Dendritic cell treated with granulocyte-macrophage colony-stimulating factor and Interleukin-4, amounts not matched to agents 40 ng/mL and 50 ng/mL, for 4 days (primary cell): ENCODE measurements around the gene MAML2.

ENCODE experiments used
- H3K27ac Mint-ChIP-seq: one replicate; pipeline ENCODE4 v1.8.0; 2022; ENCODE audit warnings: mild to moderate bottlenecking, mixed read lengths
- H3K27me3 Mint-ChIP-seq: one replicate; pipeline ENCODE4 v1.8.0; 2022; ENCODE audit warnings: mild to moderate bottlenecking, mixed read lengths
- H3K36me3 Mint-ChIP-seq: one replicate; pipeline ENCODE4 v1.8.0; 2022; ENCODE audit warnings: low read depth, mixed read lengths
- H3K4me1 Mint-ChIP-seq: one replicate; pipeline ENCODE4 v1.8.0; 2022; ENCODE audit warnings: low read depth, mixed read lengths
- H3K4me3 Mint-ChIP-seq: one replicate; pipeline ENCODE4 v1.8.0; 2022; ENCODE audit warnings: mild to moderate bottlenecking, moderate library complexity, mixed read lengths
- H3K9me3 Mint-ChIP-seq: one replicate; pipeline ENCODE4 v1.8.0; 2022; ENCODE audit warnings: mixed read lengths
- intact Hi-C: fragments of 100-400 bp; cut with micrococcal nuclease; formaldehyde crosslinking; loops from one replicate; pipeline ENCODE4 v1.15.0; 2022

The MAML2 gene

DNA sequence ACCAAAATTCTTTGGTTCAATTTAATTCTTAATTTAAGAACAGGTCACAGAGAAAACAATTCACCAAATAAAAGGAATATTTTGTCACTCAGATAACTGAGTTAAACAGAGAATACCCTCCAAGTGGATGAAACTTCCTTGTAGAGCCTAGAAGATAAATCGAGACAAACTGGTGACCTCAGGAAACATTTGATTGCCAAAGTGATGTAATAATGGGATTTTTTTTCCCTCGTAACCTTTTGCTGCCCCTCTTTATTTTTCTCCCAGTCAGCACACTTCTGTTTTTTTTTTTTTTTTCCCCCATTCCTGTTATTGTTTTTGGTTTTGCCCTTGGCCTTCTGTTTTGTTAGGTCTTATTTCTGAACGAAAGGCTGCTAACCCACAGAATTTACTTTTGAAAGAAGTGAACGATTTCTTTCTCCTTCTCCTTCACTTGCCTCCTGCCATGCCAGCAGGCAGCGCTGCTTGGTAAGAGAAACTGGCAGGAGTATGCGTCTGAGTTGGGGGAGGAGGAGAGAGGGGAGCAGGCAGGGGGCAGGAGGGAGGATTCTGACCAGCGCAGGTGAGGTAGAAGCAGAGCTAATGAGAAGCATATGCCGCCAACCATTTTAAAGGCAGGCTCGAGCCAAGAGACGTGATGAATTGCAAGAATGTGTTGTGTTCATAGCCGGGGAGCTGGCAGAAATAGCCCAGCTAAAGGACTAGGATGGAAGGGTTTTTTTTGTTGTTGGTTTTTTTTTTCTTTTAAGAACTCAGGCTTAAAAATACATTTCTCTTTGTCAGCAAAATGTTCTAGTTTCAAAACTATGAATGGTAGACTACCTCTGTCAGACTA is 297.2 kb downstream of the MAML2 start:
- Mint-ChIP-seq H3K9me3 (no peaks in the 10 kb centered on the region), H3K4me1 (peaks cover 7% of the 10 kb centered on the region), H3K27me3 (no peaks in the 10 kb centered on the region), H3K36me3 (no peaks in the 10 kb centered on the region), H3K4me3 (no peak overlapping the region), H3K27ac (no peak overlapping the region)
- intact Hi-C loops = no loop called here

- Mint-ChIP-seq H3K4me1 (peaks cover 7% of the 10 kb centered on the region), H3K27ac (no peak overlapping the region), H3K4me3 (no peak overlapping the region), H3K36me3 (no peaks in the 10 kb centered on the region), H3K27me3 (no peaks in the 10 kb centered on the region), H3K9me3 (no peaks in the 10 kb centered on the region)
- intact Hi-C loops = no loop called here
These were observed 298.2 kb downstream of the MAML2 start for GRCh38 chr11:96044747-96045146.

DNA sequence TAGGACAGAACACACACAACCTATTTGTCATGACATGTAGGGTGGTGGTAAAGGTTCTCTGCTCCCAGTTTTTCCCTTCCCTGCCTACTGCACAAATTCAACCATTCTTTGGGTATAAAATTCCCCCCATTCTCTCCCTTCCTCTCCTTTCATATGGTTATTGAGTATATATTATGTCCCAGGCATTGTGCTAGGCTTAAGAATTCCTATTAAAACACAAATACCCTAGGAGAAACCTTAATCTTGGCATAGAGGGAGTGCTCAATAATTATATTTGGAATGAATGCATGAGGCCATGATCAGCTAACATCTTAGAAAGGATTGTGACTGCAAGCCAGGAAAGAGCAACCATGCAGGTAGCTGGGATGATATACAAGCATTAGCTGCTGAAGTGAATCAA is 298.7 kb downstream of the MAML2 start:
- no peak overlapping the region for H3K4me3 Mint-ChIP-seq
- H3K27ac Mint-ChIP-seq = no peak overlapping the region
- no peaks in the 10 kb centered on the region for H3K9me3 Mint-ChIP-seq
- H3K4me1 Mint-ChIP-seq = peaks cover 7% of the 10 kb centered on the region
- H3K36me3 Mint-ChIP-seq = no peaks in the 10 kb centered on the region
- no peaks in the 10 kb centered on the region for H3K27me3 Mint-ChIP-seq
- intact Hi-C loops = no loop called here

DNA sequence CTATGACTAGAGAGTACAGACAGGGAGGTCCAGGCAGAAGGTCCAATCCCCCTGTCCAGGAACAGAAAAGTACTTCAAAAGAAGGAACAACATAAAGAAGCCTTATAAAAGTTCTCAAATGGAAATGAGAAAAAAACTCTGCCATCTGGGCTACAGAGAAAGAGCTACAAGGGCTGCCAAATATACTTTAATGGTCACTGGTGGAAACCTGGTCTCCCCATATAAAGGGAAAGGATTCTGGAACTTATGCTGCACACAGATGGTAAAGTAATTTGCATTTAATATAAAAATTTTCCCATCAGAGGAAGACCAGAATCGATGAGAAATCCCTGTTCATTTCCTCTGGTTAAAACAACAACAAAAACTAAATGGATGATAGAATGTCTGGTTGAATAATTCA is 299.7 kb downstream of the MAML2 start:
- H3K4me3 Mint-ChIP-seq = no peak overlapping the region
- peaks cover 7% of the 10 kb centered on the region for H3K4me1 Mint-ChIP-seq
- no peaks in the 10 kb centered on the region for H3K9me3 Mint-ChIP-seq
- H3K27ac Mint-ChIP-seq = no peak overlapping the region
- H3K36me3 Mint-ChIP-seq = no peaks in the 10 kb centered on the region
- H3K27me3 Mint-ChIP-seq = no peaks in the 10 kb centered on the region
- intact Hi-C loops = no loop called here

DNA sequence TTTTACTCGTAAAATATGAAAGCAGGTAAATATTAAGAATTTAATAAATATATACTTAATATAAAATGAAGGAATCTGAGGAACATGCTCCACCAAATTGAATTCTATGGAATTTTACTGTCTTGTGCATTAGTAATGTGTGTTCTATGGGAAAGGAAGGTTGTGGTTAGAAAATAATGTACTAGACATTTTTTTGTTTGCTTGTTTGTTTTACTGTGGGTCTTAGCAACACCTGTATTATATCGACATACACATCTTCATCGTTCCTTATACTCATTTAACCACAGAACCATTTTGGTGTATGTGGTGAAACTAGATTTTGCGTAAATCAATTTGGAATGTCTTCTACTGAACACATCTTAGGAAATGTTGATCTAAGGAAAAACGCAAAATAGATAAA is 304.9 kb downstream of the MAML2 start:
- Mint-ChIP-seq H3K4me3 (no peak overlapping the region), H3K36me3 (peaks cover 6% of the 10 kb centered on the region), H3K27ac (no peak overlapping the region), H3K9me3 (no peaks in the 10 kb centered on the region), H3K27me3 (no peaks in the 10 kb centered on the region), H3K4me1 (peaks cover 9% of the 10 kb centered on the region)
- intact Hi-C loops = no loop called here

DNA sequence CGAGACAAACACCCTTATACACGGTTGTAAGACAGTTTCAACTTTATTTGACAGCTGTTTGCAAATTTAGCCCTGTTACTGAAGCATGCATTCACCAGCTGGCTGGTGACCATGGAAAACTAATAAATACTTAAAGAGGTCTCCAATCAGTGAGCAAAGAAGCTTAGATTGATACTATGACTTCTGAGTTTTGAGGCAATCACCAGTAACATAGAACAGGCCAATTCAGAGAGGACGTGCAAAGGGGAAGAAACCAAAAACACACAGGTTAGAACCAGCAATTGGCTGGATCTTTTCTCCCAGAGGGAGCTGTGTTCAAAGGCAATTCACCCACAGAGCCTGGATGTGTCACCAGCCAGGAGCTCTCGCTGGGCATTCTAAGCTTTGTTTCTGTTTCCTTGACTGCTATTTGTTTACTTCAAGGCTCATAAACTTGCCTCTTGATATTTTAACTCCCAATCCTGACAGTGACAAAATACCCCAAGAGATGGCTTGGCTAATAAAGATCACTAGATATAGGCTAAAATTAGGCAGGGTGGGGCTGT is 305.5 kb downstream of the MAML2 start:
- intact Hi-C loops = no loop called here

GRCh38 chr11:96036863-96037262 is 306.1 kb downstream of the MAML2 start:
- H3K36me3 Mint-ChIP-seq = peaks cover 6% of the 10 kb centered on the region
- H3K4me1 Mint-ChIP-seq = peaks cover 9% of the 10 kb centered on the region
- no peaks in the 10 kb centered on the region for H3K27me3 Mint-ChIP-seq
- intact Hi-C loops = no loop called here
- H3K4me3 Mint-ChIP-seq = no peak overlapping the region
- no peaks in the 10 kb centered on the region for H3K9me3 Mint-ChIP-seq
- H3K27ac Mint-ChIP-seq = no peak overlapping the region

More for the DNA sequence above, 305.5 kb downstream of the MAML2 start:
- Mint-ChIP-seq H3K9me3 (no peaks in the 10 kb centered on the region), H3K4me1 (peaks cover 9% of the 10 kb centered on the region), H3K27ac (no peak overlapping the region), H3K4me3 (no peak overlapping the region), H3K27me3 (no peaks in the 10 kb centered on the region), H3K36me3 (peaks cover 6% of the 10 kb centered on the region)

- H3K9me3 Mint-ChIP-seq = no peaks in the 10 kb centered on the region
- H3K27me3 Mint-ChIP-seq = no peaks in the 10 kb centered on the region
- intact Hi-C loops = no loop called here
- H3K4me1 Mint-ChIP-seq = peaks cover 9% of the 10 kb centered on the region
- no peak overlapping the region for H3K4me3 Mint-ChIP-seq
- H3K36me3 Mint-ChIP-seq = peaks cover 6% of the 10 kb centered on the region
- peak overlapping the region; percentile 39 for H3K27ac Mint-ChIP-seq
These were observed 307.3 kb downstream of the MAML2 start for GRCh38 chr11:96035740-96036078.

DNA sequence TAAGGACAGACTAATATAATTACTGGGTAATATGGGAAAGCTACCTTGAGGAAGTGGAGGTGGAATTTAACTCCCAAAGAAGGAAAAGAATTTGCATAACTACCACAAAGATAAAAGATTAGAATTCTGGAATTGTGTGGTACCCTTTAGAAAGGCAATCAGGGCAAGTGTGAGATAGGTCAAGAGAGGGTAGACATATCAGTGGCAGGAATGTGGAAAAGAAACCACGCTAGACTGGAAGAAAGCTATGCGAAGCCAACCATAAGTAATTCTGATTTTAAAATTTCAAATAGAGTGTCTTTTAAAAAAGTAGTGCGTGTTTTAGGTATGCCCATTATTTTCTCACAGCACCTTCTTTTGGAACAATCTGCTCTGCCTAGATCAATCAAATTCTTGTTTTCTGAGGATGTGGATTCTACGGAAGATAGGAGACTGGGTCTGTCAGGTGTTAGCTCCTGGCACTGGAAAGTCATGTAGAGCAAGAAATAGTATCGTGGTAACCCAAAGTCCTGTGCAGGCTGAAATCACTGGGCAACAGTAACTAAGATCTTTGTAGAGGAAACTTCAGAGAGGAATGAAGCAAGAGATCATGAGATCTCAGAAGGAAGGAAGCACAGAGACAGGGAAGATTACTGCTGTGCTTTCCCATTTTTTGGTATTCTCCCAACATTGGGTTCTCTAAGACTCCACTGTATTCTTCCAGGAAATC is 307.8 kb downstream of the MAML2 start:
- intact Hi-C loops = no loop called here
- Mint-ChIP-seq H3K9me3 (no peaks in the 10 kb centered on the region), H3K27me3 (no peaks in the 10 kb centered on the region), H3K36me3 (peaks cover 6% of the 10 kb centered on the region), H3K27ac (peak overlapping the region; percentile 39), H3K4me1 (peaks cover 9% of the 10 kb centered on the region), H3K4me3 (no peak overlapping the region)

DNA sequence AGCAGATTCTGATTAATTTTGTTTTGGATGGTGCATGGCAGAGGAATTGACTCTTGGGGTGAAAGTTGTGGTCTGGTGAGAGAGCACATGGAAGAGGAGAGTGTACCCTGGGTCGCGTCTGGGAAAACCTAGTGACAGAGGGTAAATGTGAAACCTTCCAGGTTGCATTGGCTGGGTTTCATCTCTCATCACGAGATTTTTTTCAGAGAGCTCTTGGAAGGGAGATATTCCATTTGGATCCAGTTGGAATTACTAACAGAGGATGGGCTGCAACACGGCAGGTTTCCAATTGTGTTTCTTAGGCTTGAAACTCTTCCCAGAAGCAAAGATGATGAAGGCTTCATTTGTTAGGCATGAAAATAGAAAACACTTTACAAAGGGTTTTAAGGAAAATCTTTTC is 309.4 kb downstream of the MAML2 start:
- Mint-ChIP-seq H3K4me3 (no peak overlapping the region), H3K27me3 (no peaks in the 10 kb centered on the region), H3K27ac (no peak overlapping the region), H3K36me3 (peaks cover 6% of the 10 kb centered on the region), H3K4me1 (peaks cover 9% of the 10 kb centered on the region), H3K9me3 (no peaks in the 10 kb centered on the region)
- intact Hi-C loops = no loop called here

DNA sequence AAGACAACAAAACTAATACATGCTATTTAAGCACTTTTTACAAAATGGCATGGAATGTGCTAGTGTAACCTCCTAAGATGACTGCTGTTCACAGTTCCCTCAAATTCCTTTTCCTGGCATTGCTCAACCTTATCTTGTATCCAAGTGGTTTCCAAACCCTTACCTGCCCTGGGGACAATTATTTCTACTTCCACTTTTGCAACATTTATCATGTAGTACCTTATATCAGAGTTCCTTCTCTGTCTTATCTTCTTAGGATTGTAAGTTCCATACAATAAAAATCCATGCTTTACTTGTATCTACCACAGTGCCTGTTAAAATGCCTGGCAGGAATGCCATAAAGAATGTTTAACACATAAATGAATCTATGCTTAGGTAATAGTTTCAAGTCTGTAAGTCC is 309.9 kb downstream of the MAML2 start:
- no peaks in the 10 kb centered on the region for H3K27me3 Mint-ChIP-seq
- H3K9me3 Mint-ChIP-seq = no peaks in the 10 kb centered on the region
- peaks cover 9% of the 10 kb centered on the region for H3K4me1 Mint-ChIP-seq
- H3K36me3 Mint-ChIP-seq = peaks cover 6% of the 10 kb centered on the region
- no peak overlapping the region for H3K27ac Mint-ChIP-seq
- no peak overlapping the region for H3K4me3 Mint-ChIP-seq
- intact Hi-C loops = no loop called here

DNA sequence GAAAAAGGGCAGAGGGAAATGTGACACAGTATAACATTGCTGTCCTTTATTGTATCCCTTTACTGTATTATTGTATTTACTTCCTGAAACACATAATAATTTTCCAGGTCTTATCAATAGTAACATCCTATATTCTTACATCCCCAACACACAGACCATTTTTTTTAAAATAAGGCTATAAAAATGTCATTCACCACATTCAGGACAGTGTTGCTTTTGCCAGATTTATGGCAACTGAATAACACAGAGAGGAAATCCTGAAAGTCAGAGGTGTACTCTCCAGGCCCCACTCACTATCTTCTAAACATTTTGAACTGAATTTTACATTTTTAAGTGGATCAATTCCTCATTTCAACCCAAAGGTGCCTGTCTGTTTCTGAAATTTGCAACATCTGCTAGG is 314.2 kb downstream of the MAML2 start:
- Mint-ChIP-seq H3K27me3 (no peaks in the 10 kb centered on the region), H3K36me3 (peaks cover 6% of the 10 kb centered on the region), H3K9me3 (no peaks in the 10 kb centered on the region), H3K4me1 (no peaks in the 10 kb centered on the region), H3K4me3 (no peak overlapping the region), H3K27ac (no peak overlapping the region)
- intact Hi-C loops = no loop called here

- intact Hi-C loops = no loop called here
These were observed 316.0 kb downstream of the MAML2 start for GRCh38 chr11:96027021-96027420.

DNA sequence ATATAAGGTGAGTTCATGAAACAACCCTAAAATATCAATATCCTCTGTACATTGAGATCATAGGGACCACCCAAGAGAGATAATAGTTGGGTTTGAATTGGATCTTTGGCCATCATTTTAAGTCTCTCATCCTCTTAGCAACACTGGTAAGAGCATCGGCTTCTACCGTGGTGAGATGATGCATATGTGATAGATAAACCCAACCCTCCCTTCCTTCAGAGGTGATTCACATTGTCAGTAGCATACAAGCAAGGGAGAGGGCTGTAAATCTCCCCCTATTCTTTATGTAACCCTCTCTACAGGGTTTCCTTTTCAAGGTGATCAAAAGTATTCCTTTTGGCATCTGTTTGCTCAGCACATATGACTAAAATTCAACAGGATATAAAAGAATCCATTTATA is 316.7 kb downstream of the MAML2 start:
- no peak overlapping the region for H3K27ac Mint-ChIP-seq
- intact Hi-C loops = no loop called here
- no peaks in the 10 kb centered on the region for H3K27me3 Mint-ChIP-seq
- H3K36me3 Mint-ChIP-seq = no peaks in the 10 kb centered on the region
- H3K4me3 Mint-ChIP-seq = no peak overlapping the region
- H3K4me1 Mint-ChIP-seq = no peaks in the 10 kb centered on the region
- no peaks in the 10 kb centered on the region for H3K9me3 Mint-ChIP-seq

More at GRCh38 chr11:96027021-96027420, 316.0 kb downstream of the MAML2 start:
- Mint-ChIP-seq H3K27ac (no peak overlapping the region), H3K27me3 (no peaks in the 10 kb centered on the region), H3K4me1 (no peaks in the 10 kb centered on the region), H3K4me3 (no peak overlapping the region), H3K36me3 (no peaks in the 10 kb centered on the region), H3K9me3 (no peaks in the 10 kb centered on the region)
